Pancreas (tissue), 10 donors: Measurements from ENCODE around the gene STIM1. TPM values are rescaled to one million over a fixed set of nuclear protein-coding genes. Genes with fewer than 3 reads are reported as not detected.
A peak's percentile ranks its signal among the peaks of the same experiment; 100 is the strongest.

ENCODE experiments used
- ATAC-seq, 4 donors: fragments of 200-7000 bp; cut with Tn5 transposase; one replicate each; pipeline versions ENCODE4 v1.8.0 to v1.9.1; 2020; ENCODE audit warnings: mild to moderate bottlenecking in 4 of 4, moderate library complexity in 4 of 4
- DNase-seq, 6 donors: peaks; one replicate each; pipeline ENCODE4 v3.0.0-alpha.2; 2020
- FAIRE-seq: peaks from 2 replicates; lab custom pipeline; 2012; peaks lifted over from hg19 to GRCh38; lab: Jason Lieb, UNC
- H3K27ac ChIP-seq, 4 donors: fragments of 200-600 bp; sonication (generic); 1 replicate in 3 of 4; 2 replicates in 1 of 4; pipeline versions ENCODE4 v1.5.0 to v1.8.0; 2020
- H3K27me3 ChIP-seq, 4 donors: fragments of 200-600 bp; one replicate each; pipeline ENCODE4 v1.8.0; 2021
- H3K36me3 ChIP-seq, 3 donors: fragments of 200-600 bp; sonication (generic) in 1 of 3; one replicate each; pipeline versions ENCODE4 v1.5.0 to v1.8.0; 2020 to 2021
- H3K4me1 ChIP-seq, 3 donors: fragments of 200-600 bp; one replicate each; pipeline ENCODE4 v1.8.0; 2021
- H3K4me3 ChIP-seq, 4 donors: fragments of 200-600 bp; sonication (generic) in 2 of 4; one replicate each; pipeline versions ENCODE4 v1.5.0 to v1.8.0; 2020 to 2021
- H3K9me3 ChIP-seq, 4 donors: fragments of 200-600 bp; one replicate each; pipeline ENCODE4 v1.8.0; 2021
- WGBS, 2 donors: extraction: QIAGEN DNeasy Blood & Tissue Kit; methylation state at CpG; one replicate each; pipeline ENCODE4 v1.1.7; 2013; 5-methylcytosine and 5-hydroxymethylcytosine counted together
- intact Hi-C, 3 donors: fragments of 100-400 bp; cut with DNase I; formaldehyde crosslinking; loops; one replicate each; pipeline versions ENCODE4 v1.11.1 to v1.14.2; 2022
- polyA plus RNA-seq, 2 donors: library from polyadenylated mRNA; stranded (reverse); fragments of 200-250 nt; gene quantifications; one replicate each; pipeline ENCODE4 v1.2.3, GENCODE V29; 2013
- total RNA-seq, 6 donors: library from RNA; stranded (reverse); fragmentation: NEBNext Ultra II Directional in 4 of 6; extraction: Animal tissue kit (Norgen Biotek cat#: 25700) in 4 of 6; gene quantifications; one replicate each; pipeline versions ENCODE4 v1.2.1 to v1.2.4, GENCODE V29; 2021 to 2023
- TF ChIP-seq, protein P1 (sequence below), 4 donors: fragments of 200-600 bp; sonication (generic) in 3 of 4; IDR thresholded peaks; one replicate each; pipeline versions ENCODE4 v1.5.0 to v1.8.0; 2021; ENCODE audit warnings: antibody characterized with exemption in 4 of 4
- donor health status: healthy with polysubstance abuse.
- donor health status: DM: no; HTN: no; CAD: no; lungs with moderate emphysema.
- donor health status: DM: no; HTN: no; CAD: no.
- donor health status: control.
- donor health status: control.
- donor health status: Bipolar disorder and iron deficiency.
- donor health status: DM: yes; HTN: yes; CAD: no.
- donor health status: DM: no; HTN: no; CAD: no.
- donor health status: DM: no; HTN: no; CAD: no.
- donor health status: DM: yes; HTN: yes; CAD: no.

The STIM1 gene
- total and polyA plus RNA-seq, 8 donors, result 10.2 to 28.9 (median 18.8) TPM

- TF ChIP-seq, protein P1, sequence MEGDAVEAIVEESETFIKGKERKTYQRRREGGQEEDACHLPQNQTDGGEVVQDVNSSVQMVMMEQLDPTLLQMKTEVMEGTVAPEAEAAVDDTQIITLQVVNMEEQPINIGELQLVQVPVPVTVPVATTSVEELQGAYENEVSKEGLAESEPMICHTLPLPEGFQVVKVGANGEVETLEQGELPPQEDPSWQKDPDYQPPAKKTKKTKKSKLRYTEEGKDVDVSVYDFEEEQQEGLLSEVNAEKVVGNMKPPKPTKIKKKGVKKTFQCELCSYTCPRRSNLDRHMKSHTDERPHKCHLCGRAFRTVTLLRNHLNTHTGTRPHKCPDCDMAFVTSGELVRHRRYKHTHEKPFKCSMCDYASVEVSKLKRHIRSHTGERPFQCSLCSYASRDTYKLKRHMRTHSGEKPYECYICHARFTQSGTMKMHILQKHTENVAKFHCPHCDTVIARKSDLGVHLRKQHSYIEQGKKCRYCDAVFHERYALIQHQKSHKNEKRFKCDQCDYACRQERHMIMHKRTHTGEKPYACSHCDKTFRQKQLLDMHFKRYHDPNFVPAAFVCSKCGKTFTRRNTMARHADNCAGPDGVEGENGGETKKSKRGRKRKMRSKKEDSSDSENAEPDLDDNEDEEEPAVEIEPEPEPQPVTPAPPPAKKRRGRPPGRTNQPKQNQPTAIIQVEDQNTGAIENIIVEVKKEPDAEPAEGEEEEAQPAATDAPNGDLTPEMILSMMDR (IDR thresholded peaks at IDR 0.05), result no peak
- ATAC-seq, result peak in 2 of 4 donors; percentile 1 to 3
- DNase-seq, result peak in 3 of 6 donors; percentile 31 to 39 (median 38)
- intact Hi-C loops, result loop anchor here in 1 of 3 donors (5.0 kb wide), 1 partner anchor 218 kb away; no protein-coding TSS in a partner anchor
- peaks cover 9 to 25% (median 20%) of the 10 kb centered on the region in 3 donors for H3K4me1 ChIP-seq
- H3K36me3 ChIP-seq, result no peaks in the 10 kb centered on the region
- no peaks in the 10 kb centered on the region for H3K9me3 ChIP-seq
- H3K4me3 ChIP-seq, result peak overlapping the region in 1 of 4 donors; percentile 84
- H3K27ac ChIP-seq, result peak overlapping the region in 3 of 4 donors; percentile 85 to 96 (median 96)
- FAIRE-seq, result no peak
- 65 to 67% methylated on average over 11 of the region's 11 CpGs for whole genome bisulfite sequencing, 2 donors
- no peaks in the 10 kb centered on the region for H3K27me3 ChIP-seq
Observed at GRCh38 chr11:3853899-3854659, 1.4 kb upstream of the STIM1 start.

DNA sequence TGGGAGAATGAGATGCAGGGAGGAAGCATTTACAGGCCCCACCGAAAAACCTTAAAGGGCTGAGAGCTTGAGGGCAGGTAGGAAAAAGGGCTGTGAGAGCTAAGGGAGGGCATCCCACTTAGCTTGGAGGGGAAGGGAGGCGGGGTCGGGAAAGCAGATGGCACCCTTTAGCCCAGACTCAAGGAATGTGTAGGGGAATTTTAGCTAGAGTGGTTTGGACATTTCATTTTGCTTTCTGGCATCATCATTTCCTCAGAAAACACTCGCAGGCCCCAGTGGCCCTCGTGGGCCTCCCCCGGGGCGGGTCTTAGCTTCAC lies 846 bp upstream of the STIM1 start:
- Histone ChIP-seq H3K36me3 (no peaks in the 10 kb centered on the region), H3K9me3 (no peaks in the 10 kb centered on the region), H3K27ac (peak overlapping the region; percentile 85 to 96 (median 96)), H3K4me1 (peaks cover 15 to 30% (median 26%) of the 10 kb centered on the region in 3 donors), H3K4me3 (peak overlapping the region in 2 of 4 donors; percentile 80 to 84), H3K27me3 (no peaks in the 10 kb centered on the region)
- intact Hi-C loops, result loop anchor here in 1 of 3 donors (5.0 kb wide), 1 partner anchor 218 kb away; no protein-coding TSS in a partner anchor
- TF ChIP-seq, protein P1 (IDR thresholded peaks at IDR 0.05), result no peak
- FAIRE-seq (no peak), ATAC-seq (peak in 1 of 4 donors; percentile 1), DNase-seq (no peak)
- WGBS, 2 donors, result 21 to 27% methylated on average over 7 of the region's 7 CpGs

GRCh38 chr11:3855808-3856491 lies 486 bp downstream of the STIM1 start:
- H3K9me3 ChIP-seq, result no peaks in the 10 kb centered on the region
- peaks cover 16 to 37% (median 33%) of the 10 kb centered on the region in 3 donors for H3K4me1 ChIP-seq
- DNase-seq (peak in 4 of 6 donors; percentile 21 to 84 (median 53)), ATAC-seq (peak; percentile 8 to 23 (median 22)), FAIRE-seq (no peak)
- H3K27ac ChIP-seq, result peak overlapping the region; percentile 85 to 96 (median 96)
- H3K4me3 ChIP-seq, result peak overlapping the region; percentile 80 to 92 (median 82)
- TF ChIP-seq, protein P1 (IDR thresholded peaks at IDR 0.05), result no peak
- intact Hi-C loops, result no loop called here
- 1 to 2% methylated on average over 32 to 40 of the region's 40 CpGs for whole genome bisulfite sequencing, 2 donors
- no peaks in the 10 kb centered on the region for H3K27me3 ChIP-seq
- H3K36me3 ChIP-seq, result no peaks in the 10 kb centered on the region

DNA sequence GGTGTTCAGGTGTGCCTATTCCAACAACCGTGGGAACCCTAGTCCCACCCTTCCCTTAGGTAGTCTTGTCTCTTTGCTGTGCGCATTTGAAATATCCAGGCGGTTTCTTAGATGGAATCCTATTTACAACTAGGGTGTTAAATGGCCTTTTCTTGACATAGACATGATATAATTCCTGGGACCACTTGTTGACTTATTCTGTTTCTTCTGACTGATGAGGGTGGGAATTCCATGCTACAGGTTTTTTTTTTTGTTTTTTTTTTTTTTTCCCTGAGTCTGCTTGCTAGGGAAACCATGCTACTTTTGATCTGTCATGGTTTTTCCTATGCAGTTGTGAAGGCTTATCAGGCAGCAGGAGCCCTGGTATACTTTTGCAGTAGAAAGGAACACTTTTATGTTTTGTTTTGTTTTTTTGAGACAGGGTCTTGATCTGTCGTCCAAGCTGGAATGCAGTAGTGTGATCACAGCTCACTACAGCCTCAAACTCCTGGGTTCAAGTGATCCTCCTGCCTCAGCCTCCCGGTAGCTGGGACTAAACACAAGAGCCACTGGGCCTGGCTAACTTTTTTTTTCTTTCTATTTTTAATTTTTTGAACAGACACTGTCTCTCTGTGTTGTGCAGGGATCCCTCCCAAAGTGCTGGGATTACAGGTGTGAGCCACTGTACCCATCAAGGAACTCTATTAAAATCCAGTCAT lies 1.5 kb downstream of the STIM1 start:
- intact Hi-C loops, result no loop called here
- Histone ChIP-seq H3K9me3 (no peaks in the 10 kb centered on the region), H3K27ac (peak overlapping the region in 1 of 4 donors; percentile 4), H3K36me3 (no peaks in the 10 kb centered on the region), H3K4me3 (peak overlapping the region in 3 of 4 donors; percentile 80 to 92 (median 84)), H3K27me3 (no peaks in the 10 kb centered on the region), H3K4me1 (peaks cover 16 to 37% (median 33%) of the 10 kb centered on the region in 3 donors)
- TF ChIP-seq, protein P1 (IDR thresholded peaks at IDR 0.05), result no peak
- FAIRE-seq, result no peak
- 53 to 80% methylated on average over 5 of the region's 5 CpGs for WGBS, 2 donors
- no peak for ATAC-seq
- no peak for DNase-seq
